ENCODE measurements around the gene ABHD2. TPM values are rescaled to one million over a fixed set of nuclear protein-coding genes. Genes with fewer than 3 reads are reported as not detected.

The ABHD2 gene
- total RNA-seq, 1 experiment from 2014 or later, result 18.3 TPM

GRCh38 chr15:89089316-89090230, 1.3 kb downstream of the ABHD2 start:
- H3K36me3 ChIP-seq, result peaks cover 5% of the 10 kb centered on the region
- H3K27me3 ChIP-seq, result no peaks in the 10 kb centered on the region
- H3K4me3 ChIP-seq, result peak overlapping the region; percentile 91
- H3K9me3 ChIP-seq, result no peaks in the 10 kb centered on the region
- no peak for DNase-seq

DNA sequence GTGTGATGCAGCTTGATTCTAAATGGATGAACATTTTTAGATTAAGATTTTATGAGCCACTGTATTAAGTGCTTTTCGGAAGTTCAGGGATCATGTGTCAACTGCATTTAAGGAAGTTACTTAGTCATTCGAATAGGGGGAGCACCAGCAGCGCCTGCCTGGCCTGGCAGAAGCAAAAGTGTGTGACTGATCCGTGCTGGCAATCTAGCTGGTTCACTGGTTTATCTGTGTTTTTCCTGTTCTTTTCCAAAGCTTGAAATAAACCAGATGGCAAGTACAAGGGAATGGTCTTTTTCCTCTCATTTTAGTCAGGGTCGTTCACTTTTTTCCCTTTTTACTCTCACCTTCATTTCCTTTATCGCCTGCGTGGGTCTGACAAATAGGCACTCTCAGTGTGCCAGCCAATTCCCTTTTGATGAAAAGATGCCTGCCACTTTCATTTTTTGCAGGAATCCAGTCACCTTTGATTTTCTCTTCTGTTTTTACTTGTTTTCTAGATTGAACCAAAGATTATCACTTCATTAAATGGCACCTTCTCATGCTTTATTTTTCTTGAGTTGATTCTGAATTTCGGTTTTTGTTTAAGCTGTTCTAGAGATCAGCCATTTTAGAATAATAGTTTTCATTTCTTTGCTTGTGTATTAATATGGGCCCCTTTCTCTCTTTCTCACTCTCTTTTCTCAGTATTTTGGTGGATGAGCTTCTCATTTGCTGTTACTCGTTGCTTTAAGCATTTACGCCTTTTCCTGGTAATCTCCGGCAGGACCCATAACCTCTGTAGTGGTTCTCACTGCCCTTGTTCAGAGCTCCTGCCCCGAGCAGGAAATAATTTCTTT, 2.8 kb downstream of the ABHD2 start:
- peak; percentile 88 for DNase-seq
- Histone ChIP-seq H3K4me3 (peak overlapping the region; percentile 27; the same call in 1 of the 2 replicates), H3K9me3 (no peaks in the 10 kb centered on the region), H3K27me3 (no peaks in the 10 kb centered on the region), H3K36me3 (peaks cover 5% of the 10 kb centered on the region)

- H3K9me3 ChIP-seq, result no peaks in the 10 kb centered on the region
- no peak overlapping the region for H3K4me3 ChIP-seq
- no peak for DNase-seq
- no peaks in the 10 kb centered on the region for H3K27me3 ChIP-seq
- H3K36me3 ChIP-seq, result peaks cover 5% of the 10 kb centered on the region
Observed at GRCh38 chr15:89091627-89092220, 3.5 kb downstream of the ABHD2 start.

- no peaks in the 10 kb centered on the region; the same call in 1 of the 2 replicates for H3K27me3 ChIP-seq
- no peaks in the 10 kb centered on the region for H3K9me3 ChIP-seq
- peaks cover 5% of the 10 kb centered on the region for H3K36me3 ChIP-seq
- no peak for DNase-seq
- H3K4me3 ChIP-seq, result no peak overlapping the region
Observed at GRCh38 chr15:89093509-89093908, 5.3 kb downstream of the ABHD2 start.

DNA sequence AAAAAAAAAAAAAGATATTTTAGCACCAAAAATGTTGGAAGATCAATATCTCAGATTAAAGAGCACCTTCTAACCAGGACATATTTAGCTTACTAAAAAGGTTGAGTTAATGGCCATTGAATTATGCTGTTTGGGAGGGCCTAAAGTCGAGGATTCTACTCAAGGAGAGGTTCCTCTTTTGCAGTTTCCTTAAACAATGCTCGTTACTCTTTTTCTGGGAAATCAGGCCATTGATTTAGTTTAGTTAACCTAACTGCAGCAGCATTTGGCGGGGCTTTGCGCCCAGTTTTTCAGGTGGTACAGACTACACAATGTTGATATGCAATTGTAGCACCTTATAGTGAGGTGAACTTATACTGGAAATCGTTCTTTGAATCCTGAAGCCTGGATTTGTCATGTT, 6.8 kb downstream of the ABHD2 start:
- no peak for DNase-seq
- Histone ChIP-seq H3K27me3 (no peaks in the 10 kb centered on the region; the same call in 1 of the 2 replicates), H3K4me3 (no peak overlapping the region), H3K36me3 (peaks cover 10% of the 10 kb centered on the region), H3K9me3 (no peaks in the 10 kb centered on the region)

DNA sequence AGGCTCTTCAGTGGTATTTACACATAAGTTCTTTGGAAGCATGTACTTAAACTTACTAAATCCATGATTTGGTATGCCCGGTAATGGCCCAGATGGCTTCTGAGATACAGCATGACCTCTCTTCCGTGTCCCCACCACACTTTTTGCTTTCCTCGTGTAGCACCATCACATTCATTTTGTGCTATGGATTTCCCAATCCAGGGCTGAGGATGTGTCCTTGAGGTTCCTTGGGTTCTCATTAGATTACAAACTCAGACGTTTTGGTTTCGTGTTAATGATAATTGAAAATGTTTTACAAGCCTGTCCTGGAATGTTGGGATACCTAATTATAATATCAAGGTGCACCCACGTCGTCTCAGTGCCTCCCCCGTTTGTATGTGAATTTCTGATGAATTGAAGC, 7.3 kb downstream of the ABHD2 start:
- DNase-seq, result no peak
- peaks cover 10% of the 10 kb centered on the region for H3K36me3 ChIP-seq
- H3K27me3 ChIP-seq, result no peaks in the 10 kb centered on the region; the same call in 1 of the 2 replicates
- no peak overlapping the region for H3K4me3 ChIP-seq
- no peaks in the 10 kb centered on the region for H3K9me3 ChIP-seq

DNA sequence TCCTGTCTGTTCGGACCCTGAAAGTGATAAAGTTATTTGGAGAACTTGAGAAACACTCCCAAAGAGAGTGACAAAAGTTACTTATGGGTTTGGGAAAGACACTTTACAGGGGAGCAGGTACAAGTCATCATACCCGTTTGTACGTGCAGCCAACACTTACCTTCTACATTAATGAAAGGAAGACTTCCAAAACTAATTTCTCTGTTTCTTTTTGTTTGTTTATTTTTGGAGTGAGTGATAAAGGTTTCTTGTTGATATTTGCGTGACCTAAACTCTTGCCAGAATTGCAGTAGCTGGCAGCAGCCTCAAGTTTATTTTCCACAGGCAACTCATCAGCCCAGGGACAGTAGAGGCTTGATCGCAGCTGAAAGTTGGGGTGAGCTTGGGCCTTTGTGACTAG, 8.4 kb downstream of the ABHD2 start:
- Histone ChIP-seq H3K36me3 (peaks cover 8% of the 10 kb centered on the region), H3K4me3 (no peak overlapping the region), H3K9me3 (no peaks in the 10 kb centered on the region), H3K27me3 (no peaks in the 10 kb centered on the region; the same call in 1 of the 2 replicates)
- DNase-seq, result peak; percentile 68

GRCh38 chr15:89097313-89097712, 9.1 kb downstream of the ABHD2 start:
- H3K36me3 ChIP-seq, result peaks cover 8% of the 10 kb centered on the region

GRCh38 chr15:89098281-89098680, 10.0 kb downstream of the ABHD2 start:
- no peaks in the 10 kb centered on the region for H3K9me3 ChIP-seq
- no peak overlapping the region for H3K4me3 ChIP-seq
- DNase-seq, result no peak
- peaks cover 12% of the 10 kb centered on the region for H3K36me3 ChIP-seq
- H3K27me3 ChIP-seq, result no peaks in the 10 kb centered on the region; the same call in 1 of the 2 replicates

More at GRCh38 chr15:89097313-89097712, 9.1 kb downstream of the ABHD2 start:
- no peak overlapping the region for H3K4me3 ChIP-seq
- no peaks in the 10 kb centered on the region for H3K9me3 ChIP-seq
- no peak for DNase-seq
- no peaks in the 10 kb centered on the region; the same call in 1 of the 2 replicates for H3K27me3 ChIP-seq

- Histone ChIP-seq H3K36me3 (peaks cover 15% of the 10 kb centered on the region), H3K27me3 (no peaks in the 10 kb centered on the region; the same call in 1 of the 2 replicates), H3K4me3 (no peak overlapping the region), H3K9me3 (no peaks in the 10 kb centered on the region)
- DNase-seq, result no peak
Observed at GRCh38 chr15:89099968-89100367, 11.7 kb downstream of the ABHD2 start.

GRCh38 chr15:89101302-89102193, 13.3 kb downstream of the ABHD2 start:
- H3K4me3 ChIP-seq, result no peak overlapping the region
- H3K36me3 ChIP-seq, result peaks cover 15% of the 10 kb centered on the region
- peak; percentile 95 for DNase-seq
- H3K27me3 ChIP-seq, result no peaks in the 10 kb centered on the region; the same call in 1 of the 2 replicates
- no peaks in the 10 kb centered on the region for H3K9me3 ChIP-seq

- H3K4me3 ChIP-seq, result no peak overlapping the region
Observed at GRCh38 chr15:89103481-89104171, 15.4 kb downstream of the ABHD2 start.

DNA sequence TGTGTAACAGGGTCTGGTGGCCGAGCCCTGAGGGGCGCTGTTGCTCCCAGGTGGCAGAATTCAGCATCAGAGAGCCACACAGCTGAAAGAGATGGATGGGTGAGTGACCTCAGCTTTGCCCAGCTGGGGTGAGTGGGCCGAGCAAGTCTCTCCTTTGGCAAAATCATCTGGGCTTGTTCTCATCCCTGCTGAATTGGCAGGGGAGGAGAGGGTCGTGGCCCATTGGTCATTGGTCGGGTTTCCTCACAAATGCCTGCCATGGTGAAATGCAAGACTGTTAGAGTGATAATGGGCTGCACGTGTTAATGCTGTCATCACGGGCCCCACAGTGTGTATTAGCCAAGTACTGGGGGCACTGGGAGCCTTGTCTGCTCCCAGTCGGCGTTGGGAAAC, 15.9 kb downstream of the ABHD2 start:
- no peaks in the 10 kb centered on the region for H3K27me3 ChIP-seq
- H3K9me3 ChIP-seq, result no peaks in the 10 kb centered on the region
- no peak overlapping the region for H3K4me3 ChIP-seq
- DNase-seq, result peak; percentile 55
- H3K36me3 ChIP-seq, result peaks cover 12% of the 10 kb centered on the region

More at GRCh38 chr15:89103481-89104171, 15.4 kb downstream of the ABHD2 start:
- Histone ChIP-seq H3K27me3 (no peaks in the 10 kb centered on the region), H3K9me3 (no peaks in the 10 kb centered on the region), H3K36me3 (peaks cover 15% of the 10 kb centered on the region)
- DNase-seq, result no peak

- H3K4me3 ChIP-seq, result no peak overlapping the region
Observed at GRCh38 chr15:89105147-89105546, 16.9 kb downstream of the ABHD2 start.

GRCh38 chr15:89106200-89106599, 17.9 kb downstream of the ABHD2 start:
- no peak for DNase-seq
- Histone ChIP-seq H3K36me3 (peaks cover 10% of the 10 kb centered on the region), H3K27me3 (no peaks in the 10 kb centered on the region), H3K9me3 (no peaks in the 10 kb centered on the region), H3K4me3 (no peak overlapping the region)

More at GRCh38 chr15:89105147-89105546, 16.9 kb downstream of the ABHD2 start:
- Histone ChIP-seq H3K27me3 (no peaks in the 10 kb centered on the region), H3K36me3 (peaks cover 10% of the 10 kb centered on the region), H3K9me3 (no peaks in the 10 kb centered on the region)
- no peak for DNase-seq
